T-helper 22 cell (primary cell): ENCODE data around the gene MAP7D2.

ENCODE experiments used
- DNase-seq: peaks from one replicate; pipeline ENCODE4 v3.0.0-alpha.2; 2020; ENCODE audit warnings: low read depth

MAP7D2 gene

GRCh38 chrX:19966056-19966455 is 150.7 kb downstream of the MAP7D2 start:
- DNase-seq, result no peak

- peak; percentile 1 for DNase-seq
Measured at GRCh38 chrX:19964017-19964710, 152.5 kb downstream of the MAP7D2 start.

GRCh38 chrX:19960913-19961312 is 155.8 kb downstream of the MAP7D2 start:
- DNase-seq, result no peak

- DNase-seq, result no peak
Measured at GRCh38 chrX:19958552-19959486, 157.9 kb downstream of the MAP7D2 start.

GRCh38 chrX:19956923-19957322 is 159.8 kb downstream of the MAP7D2 start:
- no peak for DNase-seq
